Heart left ventricle (tissue), 16 donors: ENCODE data around the gene PRPS1. TPM values are rescaled to one million over a fixed set of nuclear protein-coding genes. Genes with fewer than 3 reads are reported as not detected.

ENCODE experiments used
- ATAC-seq, 4 donors: fragments of 200-7000 bp; cut with Tn5 transposase; one replicate each; pipeline ENCODE4 v1.9.1; 2020 to 2022; ENCODE audit warnings: moderate library complexity in 4 of 4, mild to moderate bottlenecking in 3 of 4, moderate number of reproducible peaks in 1 of 4
- DNase-seq, 5 donors: peaks; one replicate each; pipeline ENCODE4 v3.0.0-alpha.2; 2020
- H3K27ac ChIP-seq, 12 donors: fragments of 200-600 bp; sonication (generic) in 4 of 12; one replicate each; pipeline versions ENCODE4 v1.5.0 to v1.8.0; 2016 to 2022; ENCODE audit warnings: mild to moderate bottlenecking in 2 of 12
- H3K27me3 ChIP-seq, 9 donors: fragments of 200-600 bp; sonication (generic) in 2 of 9; one replicate each; pipeline versions ENCODE4 v1.5.1 to v1.8.0; 2016 to 2022; ENCODE audit warnings: mild to moderate bottlenecking in 3 of 9
- H3K36me3 ChIP-seq, 9 donors: fragments of 200-600 bp; sonication (generic) in 2 of 9; one replicate each; pipeline versions ENCODE4 v1.5.0 to v1.8.0; 2018 to 2022; ENCODE audit warnings: mild to moderate bottlenecking in 2 of 9
- H3K4me1 ChIP-seq, 12 donors: fragments of 200-600 bp; sonication (generic) in 4 of 12; one replicate each; pipeline versions ENCODE4 v1.5.0 to v1.8.0; 2016 to 2022; ENCODE audit warnings: mild to moderate bottlenecking in 3 of 12
- H3K4me3 ChIP-seq, 12 donors: fragments of 200-600 bp; sonication (generic) in 4 of 12; one replicate each; pipeline versions ENCODE4 v1.5.0 to v1.8.0; 2017 to 2022; ENCODE audit warnings: mild to moderate bottlenecking in 9 of 12, moderate library complexity in 4 of 12
- H3K9me3 ChIP-seq, 12 donors: fragments of 200-600 bp; sonication (generic) in 4 of 12; one replicate each; pipeline versions ENCODE4 v1.5.0 to v1.8.0; 2016 to 2022; ENCODE audit warnings: mild to moderate bottlenecking in 1 of 12
- POLR2A ChIP-seq, 2 donors: fragments of 450-650 bp; IDR thresholded peaks; one replicate each; pipeline ENCODE4 v1.6.1; 2017; ENCODE audit warnings: antibody characterized with exemption in 2 of 2, mild to moderate bottlenecking in 2 of 2, moderate library complexity in 2 of 2
- WGBS, 4 donors: extraction: QIAGEN DNeasy Blood & Tissue Kit in 2 of 4; methylation state at CpG; one replicate each; pipeline versions ENCODE4 v1.1.5 to v1.1.7; 2013 to 2018; 5-methylcytosine and 5-hydroxymethylcytosine counted together
- intact Hi-C, 10 donors: fragments of 100-400 bp; cut with DNase I; formaldehyde crosslinking; loops; one replicate each; pipeline versions ENCODE4 v1.11.1 to v1.14.2; 2022
- polyA plus RNA-seq, 2 donors: library from polyadenylated mRNA; stranded (reverse); fragments of 200-250 nt; gene quantifications; one replicate each; pipeline ENCODE4 v1.2.3, GENCODE V29; 2013
- total RNA-seq, 9 donors: library from RNA; depleted of rRNA in 2 of 9; stranded (reverse); fragments of >200 nt in 2 of 9; fragmentation: NEBNext Ultra II Directional in 3 of 9; extraction: Animal tissue kit (Norgen Biotek cat#: 25700) in 3 of 9; gene quantifications; one replicate each; pipeline versions ENCODE4 v1.1.0 to v1.2.4, GENCODE V29; 2016 to 2023
- TF ChIP-seq, protein P1 (sequence below), 12 donors: fragments of 200-600 bp; sonication (generic) in 4 of 12; IDR thresholded peaks; one replicate each; pipeline versions ENCODE4 v1.5.0 to v1.8.0; 2018 to 2022; ENCODE audit warnings: antibody characterized with exemption in 12 of 12, mild to moderate bottlenecking in 5 of 12
- donor health status: ischemic (EF 13 %, LVEDD 7.1; RV severe dilation, severe dysfunction).
- donor health status: healthy with polysubstance abuse.
- donor health status: DM: no; HTN: yes; CAD: no.
- donor health status: DM: no; HTN: no; CAD: no.
- donor health status: ischemic (EF 25% LVEDD 6.9; RV normal size, moderate dysfunction).
- donor health status: ischemic (EF 25% LVEDD 5.7; RV mildly dilated, moderate dysfunction).
- donor health status: healthy.
- donor health status: DM: yes; HTN: yes; CAD: no.
- donor health status: ischemic (EF 35%, LVEDD 5.7; RV mildly dilated, moderate dysfunction).
- donor health status: nonischemic (EF 11% LVEDD 7.7; RV severe dilation, severe dysfunction).
- donor health status: DM: yes; HTN: yes; CAD: no.
- donor health status: PGD.
- donor health status: ischemic (EF 29% LVEDD 5.4; RV normal size, mild dysfunction).
- donor health status: nonischemic (EF 23%, LVEDD 6.1; RV moderate dilation, normal function).

The PRPS1 gene
- total and polyA plus RNA-seq, 11 donors = 7.2 to 41.0 (median 25.0) TPM

DNA sequence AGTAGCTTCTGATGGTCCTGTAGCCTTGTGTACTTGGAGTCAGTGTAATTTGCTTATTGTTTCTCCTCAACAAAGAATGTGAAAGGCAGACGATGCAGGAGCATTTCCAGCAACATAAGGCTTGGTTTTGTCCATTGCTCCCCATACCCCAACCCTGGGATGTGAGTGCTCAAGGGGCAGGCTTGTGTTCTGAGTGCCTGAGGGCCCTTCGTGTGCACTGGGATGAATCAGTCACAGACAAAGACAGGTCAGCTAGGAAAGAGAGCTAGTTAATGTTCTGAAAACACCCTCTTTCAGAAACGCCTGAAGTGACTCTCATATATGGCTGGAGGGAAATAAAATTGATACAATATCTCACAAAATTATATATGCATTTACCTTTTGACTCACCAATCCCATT lies 59.1 kb downstream of the PRPS1 start:
- no peaks in the 10 kb centered on the region for H3K36me3 ChIP-seq
- no peak for DNase-seq
- 53 to 90% (median 78%) methylated on average over 3 of the region's 3 CpGs for WGBS, 4 donors
- TF ChIP-seq POLR2A (IDR thresholded peaks at IDR 0.05) = no peak
- no peaks in the 10 kb centered on the region for H3K9me3 ChIP-seq
- H3K4me1 ChIP-seq = peaks cover 0 to 43% (median 16%) of the 10 kb centered on the region in 12 donors
- no peak for ATAC-seq
- intact Hi-C loops = no loop called here
- no peak overlapping the region for H3K4me3 ChIP-seq
- H3K27me3 ChIP-seq = peaks cover 0 to 3% (median 0%) of the 10 kb centered on the region in 9 donors
- no peak overlapping the region for H3K27ac ChIP-seq

DNA sequence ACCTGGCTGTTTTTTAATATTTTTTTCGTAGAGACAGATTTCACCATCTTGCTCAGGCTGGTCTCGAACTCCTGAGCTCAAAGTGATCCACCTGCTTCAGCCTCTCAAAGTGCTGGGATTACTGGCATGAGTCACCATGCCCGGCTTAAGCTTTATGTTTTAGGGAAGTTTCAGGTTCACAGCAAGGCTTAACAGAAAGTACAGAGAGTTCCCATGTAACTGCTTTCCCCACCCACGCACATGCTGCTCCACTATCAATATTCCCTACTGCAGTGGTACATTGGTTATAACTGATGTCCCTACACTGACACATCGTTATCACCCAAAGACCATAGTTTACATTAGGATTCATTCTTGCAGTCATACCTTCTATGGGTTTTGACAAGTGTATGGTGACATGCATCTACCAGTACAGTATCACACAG lies 62.7 kb downstream of the PRPS1 start:
- Histone ChIP-seq H3K4me1 (peaks cover 0 to 14% (median 0%) of the 10 kb centered on the region in 12 donors), H3K9me3 (no peaks in the 10 kb centered on the region), H3K27me3 (peaks cover 0 to 1% (median 0%) of the 10 kb centered on the region in 9 donors), H3K27ac (no peak overlapping the region), H3K36me3 (no peaks in the 10 kb centered on the region), H3K4me3 (no peak overlapping the region)
- no peak for TF ChIP-seq POLR2A (IDR thresholded peaks at IDR 0.05)
- TF ChIP-seq, protein P1, sequence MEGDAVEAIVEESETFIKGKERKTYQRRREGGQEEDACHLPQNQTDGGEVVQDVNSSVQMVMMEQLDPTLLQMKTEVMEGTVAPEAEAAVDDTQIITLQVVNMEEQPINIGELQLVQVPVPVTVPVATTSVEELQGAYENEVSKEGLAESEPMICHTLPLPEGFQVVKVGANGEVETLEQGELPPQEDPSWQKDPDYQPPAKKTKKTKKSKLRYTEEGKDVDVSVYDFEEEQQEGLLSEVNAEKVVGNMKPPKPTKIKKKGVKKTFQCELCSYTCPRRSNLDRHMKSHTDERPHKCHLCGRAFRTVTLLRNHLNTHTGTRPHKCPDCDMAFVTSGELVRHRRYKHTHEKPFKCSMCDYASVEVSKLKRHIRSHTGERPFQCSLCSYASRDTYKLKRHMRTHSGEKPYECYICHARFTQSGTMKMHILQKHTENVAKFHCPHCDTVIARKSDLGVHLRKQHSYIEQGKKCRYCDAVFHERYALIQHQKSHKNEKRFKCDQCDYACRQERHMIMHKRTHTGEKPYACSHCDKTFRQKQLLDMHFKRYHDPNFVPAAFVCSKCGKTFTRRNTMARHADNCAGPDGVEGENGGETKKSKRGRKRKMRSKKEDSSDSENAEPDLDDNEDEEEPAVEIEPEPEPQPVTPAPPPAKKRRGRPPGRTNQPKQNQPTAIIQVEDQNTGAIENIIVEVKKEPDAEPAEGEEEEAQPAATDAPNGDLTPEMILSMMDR (IDR thresholded peaks at IDR 0.05) = no peak
- no peak for DNase-seq
- 78 to 92% (median 84%) methylated on average over 5 of the region's 5 CpGs for WGBS, 4 donors
- intact Hi-C loops = no loop called here
- no peak for ATAC-seq

DNA sequence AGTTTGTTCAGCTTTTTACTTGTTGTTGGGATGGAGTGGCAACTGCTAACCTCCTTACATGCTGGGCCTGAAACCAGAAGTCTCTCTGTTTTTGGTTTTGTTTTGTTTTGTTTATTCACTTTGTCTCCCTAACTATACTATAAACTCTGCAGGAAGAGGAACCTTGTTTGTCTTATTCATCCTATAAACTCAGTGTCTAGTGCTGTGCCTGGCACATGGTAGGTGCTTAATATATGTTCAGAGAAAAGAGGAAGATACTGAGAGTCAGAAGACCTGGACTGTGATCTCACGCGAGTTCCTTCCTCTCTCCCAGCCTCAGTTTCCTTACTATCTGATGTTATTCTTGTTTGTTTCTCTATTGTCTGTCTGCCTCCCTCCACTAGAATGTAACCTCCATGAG lies 71.3 kb downstream of the PRPS1 start:
- Histone ChIP-seq H3K27ac (peak overlapping the region in 4 of 12 donors; percentile 42 to 59 (median 48)), H3K36me3 (no peaks in the 10 kb centered on the region), H3K27me3 (peaks cover 0 to 16% (median 0%) of the 10 kb centered on the region in 9 donors), H3K4me1 (peaks cover 0 to 23% (median 0%) of the 10 kb centered on the region in 12 donors), H3K4me3 (no peak overlapping the region), H3K9me3 (no peaks in the 10 kb centered on the region)
- intact Hi-C loops = no loop called here
- DNase-seq (no peak), ATAC-seq (no peak)
- 82 to 90% (median 85%) methylated on average over 2 of the region's 2 CpGs for WGBS, 4 donors
- TF ChIP-seq, protein P1 (IDR thresholded peaks at IDR 0.05) = no peak
- no peak for TF ChIP-seq POLR2A (IDR thresholded peaks at IDR 0.05)

DNA sequence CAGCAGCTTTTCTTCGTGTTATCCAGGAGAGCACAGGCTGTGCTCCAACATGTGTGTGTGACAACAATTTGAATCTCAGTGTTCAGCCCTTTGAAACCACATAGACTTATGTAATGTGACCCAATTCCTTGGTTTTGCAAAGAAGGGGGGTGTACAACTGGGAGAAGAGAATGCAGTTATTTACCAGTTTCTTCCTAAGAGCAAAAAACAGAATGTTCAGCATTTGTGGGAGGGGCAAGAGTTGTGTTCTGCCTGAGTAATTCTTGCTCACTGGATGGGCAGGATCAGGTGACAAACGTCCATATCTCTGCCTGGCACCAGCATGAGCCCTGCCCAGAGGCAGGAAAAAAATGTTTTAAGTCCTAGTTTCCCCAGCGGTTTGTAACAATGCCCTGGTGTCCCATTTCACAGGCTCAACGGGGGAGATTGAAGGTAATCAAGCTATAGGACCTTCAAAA lies 72.0 kb downstream of the PRPS1 start:
- H3K4me1 ChIP-seq = peaks cover 0 to 23% (median 0%) of the 10 kb centered on the region in 12 donors
- H3K27ac ChIP-seq = peak overlapping the region in 8 of 12 donors; percentile 8 to 59 (median 50)
- WGBS, 4 donors = 35 to 47% (median 43%) methylated on average over 4 of the region's 4 CpGs
- no peak for DNase-seq
- intact Hi-C loops = no loop called here
- no peak overlapping the region for H3K4me3 ChIP-seq
- H3K9me3 ChIP-seq = no peaks in the 10 kb centered on the region
- TF ChIP-seq POLR2A (IDR thresholded peaks at IDR 0.05) = no peak
- TF ChIP-seq, protein P1 (IDR thresholded peaks at IDR 0.05) = no peak
- ATAC-seq = peak; percentile 60 to 89 (median 68)
- H3K36me3 ChIP-seq = no peaks in the 10 kb centered on the region
- H3K27me3 ChIP-seq = peaks cover 0 to 16% (median 0%) of the 10 kb centered on the region in 9 donors

Other genes with a start within 250 kb of the PRPS1 start
- gene FRMPD3, start 178.9 kb upstream of the PRPS1 start, total RNA-seq = under 1 TPM in 3 of 9 donors, not detected in 6; 0.02 to 0.11 (median 0.05) TPM
- under 1 TPM; 0.04 TPM for gene FRMPD3, start 178.9 kb upstream of the PRPS1 start, polyA plus RNA-seq
- gene TSC22D3, start 147.3 kb downstream of the PRPS1 start, total RNA-seq = 100 to 1,000 TPM in 2 of 9 donors, 10 to 100 TPM in 7; 28.0 to 145 (median 30.5) TPM
- gene TSC22D3, start 147.3 kb downstream of the PRPS1 start, polyA plus RNA-seq = 100 to 1,000 TPM in 1 of 2 donors, 10 to 100 TPM in 1; 41.5 to 113 TPM
- gene NCBP2L, start 149.2 kb downstream of the PRPS1 start, total RNA-seq = not detected
- not detected for gene NCBP2L, start 149.2 kb downstream of the PRPS1 start, polyA plus RNA-seq
- 10 to 100 TPM in 1 of 9 donors, 1 to 10 TPM in 8; 2.9 to 16.2 (median 6.2) TPM for gene MID2, start 197.4 kb downstream of the PRPS1 start, total RNA-seq
- gene MID2, start 197.4 kb downstream of the PRPS1 start, polyA plus RNA-seq = 1 to 10 TPM in 1 of 2 donors, under 1 TPM in 1; 0.53 to 2.1 TPM